Stimulated activated CD8-positive, alpha-beta memory T cell treated with anti-CD3 and anti-CD28 coated beads, Interleukin-4, amount 100 ng/mL, for 48 hours (primary cell): Measurements from ENCODE around the gene ERC1.
A peak's percentile ranks its signal among the peaks of the same experiment; 100 is the strongest.
"Not testable (repeated sequence)": the region's sequence is repeated elsewhere in the genome, so short reads cannot be mapped to it uniquely, and the experiment has no call there.

ENCODE experiments used
- DNase-seq: peaks from one replicate; pipeline ENCODE4 v3.0.0-alpha.2; 2020

The ERC1 gene

GRCh38 chr12:1199700-1200099 lies 208.7 kb downstream of the ERC1 start:
- DNase-seq, result no peak

GRCh38 chr12:1201030-1201429 lies 210.0 kb downstream of the ERC1 start:
- DNase-seq, result no peak

- no peak for DNase-seq
Observed at GRCh38 chr12:1201886-1202285, 210.9 kb downstream of the ERC1 start.

GRCh38 chr12:1203735-1204019 lies 212.7 kb downstream of the ERC1 start:
- no peak for DNase-seq

- no peak for DNase-seq
Observed at GRCh38 chr12:1204581-1205121, 213.6 kb downstream of the ERC1 start.

- no peak for DNase-seq
Observed at GRCh38 chr12:1205512-1206060, 214.6 kb downstream of the ERC1 start.

- no peak for DNase-seq
Observed at GRCh38 chr12:1206118-1206734, 215.2 kb downstream of the ERC1 start.

- DNase-seq, result no peak
Observed at GRCh38 chr12:1207276-1207675, 216.3 kb downstream of the ERC1 start.

GRCh38 chr12:1208719-1209118 lies 217.7 kb downstream of the ERC1 start:
- not testable (repeated sequence) for DNase-seq

GRCh38 chr12:1212526-1212925 lies 221.5 kb downstream of the ERC1 start:
- DNase-seq, result no peak

- DNase-seq, result peak; percentile 71
Observed at GRCh38 chr12:1213205-1213604, 222.2 kb downstream of the ERC1 start.

- DNase-seq, result no peak
Observed at GRCh38 chr12:1213618-1214205, 222.7 kb downstream of the ERC1 start.

- DNase-seq, result no peak
Observed at GRCh38 chr12:1216560-1216959, 225.5 kb downstream of the ERC1 start.

GRCh38 chr12:1217191-1217949 lies 226.3 kb downstream of the ERC1 start:
- no peak for DNase-seq

- no peak for DNase-seq
Observed at GRCh38 chr12:1218369-1218768, 227.3 kb downstream of the ERC1 start.

GRCh38 chr12:1220127-1221092 lies 229.4 kb downstream of the ERC1 start:
- DNase-seq, result no peak

- no peak for DNase-seq
Observed at GRCh38 chr12:1222858-1223639, 232.0 kb downstream of the ERC1 start.

GRCh38 chr12:1226951-1227350 lies 235.9 kb downstream of the ERC1 start:
- DNase-seq, result no peak

GRCh38 chr12:1234073-1234472 lies 243.1 kb downstream of the ERC1 start:
- no peak for DNase-seq

- no peak for DNase-seq
Observed at GRCh38 chr12:1246637-1247036, 255.6 kb downstream of the ERC1 start.

GRCh38 chr12:1250641-1251040 lies 259.6 kb downstream of the ERC1 start:
- DNase-seq, result no peak

GRCh38 chr12:1252758-1253157 lies 261.7 kb downstream of the ERC1 start:
- DNase-seq, result no peak
